ENCODE measurements around the gene BET1L.
"Not testable (repeated sequence)": the region's sequence is repeated elsewhere in the genome, so short reads cannot be mapped to it uniquely, and the experiment has no call there.

The BET1L gene

DNA sequence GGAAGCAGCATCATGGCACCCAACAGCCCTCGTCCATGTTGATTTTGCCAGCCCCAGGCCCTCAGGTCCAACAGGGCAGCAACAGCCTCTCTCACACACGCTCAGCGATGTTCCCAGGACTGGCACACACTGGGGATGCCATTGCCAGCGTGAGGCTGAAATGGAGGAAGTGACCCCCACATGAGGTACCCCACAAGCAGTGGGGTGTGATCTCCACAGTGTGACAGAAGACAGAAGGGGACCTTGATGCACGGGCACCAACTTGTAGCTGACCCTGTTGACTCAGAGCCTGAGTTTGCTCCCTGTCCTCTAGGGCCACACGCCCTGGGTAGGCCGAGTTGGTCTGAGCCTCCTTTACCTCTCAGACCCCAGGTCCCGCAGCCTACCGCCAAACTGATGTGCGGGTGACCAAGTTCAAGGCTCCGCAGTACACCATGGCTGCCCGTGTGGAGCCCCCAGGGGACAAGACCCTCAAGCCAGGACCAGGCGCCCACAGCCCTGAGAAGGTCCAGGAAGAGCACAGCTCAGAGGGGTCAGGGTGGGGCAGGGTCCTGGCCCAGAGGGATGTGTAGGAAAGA is 8.1 kb downstream of the BET1L start:
- H3K4me3 ChIP-seq (ENCODE audit: low read depth, low read length) = no peak overlapping the region
- H3K36me3 ChIP-seq (replicated peaks) = peaks cover 13% of the 10 kb centered on the region
- no peaks in the 10 kb centered on the region for H3K27me3 ChIP-seq (replicated peaks)
- TF ChIP-seq, protein P1, sequence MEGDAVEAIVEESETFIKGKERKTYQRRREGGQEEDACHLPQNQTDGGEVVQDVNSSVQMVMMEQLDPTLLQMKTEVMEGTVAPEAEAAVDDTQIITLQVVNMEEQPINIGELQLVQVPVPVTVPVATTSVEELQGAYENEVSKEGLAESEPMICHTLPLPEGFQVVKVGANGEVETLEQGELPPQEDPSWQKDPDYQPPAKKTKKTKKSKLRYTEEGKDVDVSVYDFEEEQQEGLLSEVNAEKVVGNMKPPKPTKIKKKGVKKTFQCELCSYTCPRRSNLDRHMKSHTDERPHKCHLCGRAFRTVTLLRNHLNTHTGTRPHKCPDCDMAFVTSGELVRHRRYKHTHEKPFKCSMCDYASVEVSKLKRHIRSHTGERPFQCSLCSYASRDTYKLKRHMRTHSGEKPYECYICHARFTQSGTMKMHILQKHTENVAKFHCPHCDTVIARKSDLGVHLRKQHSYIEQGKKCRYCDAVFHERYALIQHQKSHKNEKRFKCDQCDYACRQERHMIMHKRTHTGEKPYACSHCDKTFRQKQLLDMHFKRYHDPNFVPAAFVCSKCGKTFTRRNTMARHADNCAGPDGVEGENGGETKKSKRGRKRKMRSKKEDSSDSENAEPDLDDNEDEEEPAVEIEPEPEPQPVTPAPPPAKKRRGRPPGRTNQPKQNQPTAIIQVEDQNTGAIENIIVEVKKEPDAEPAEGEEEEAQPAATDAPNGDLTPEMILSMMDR (IDR thresholded peaks at IDR 0.05; ENCODE audit: low read depth, low read length, missing control alignments) = no peak
- in situ Hi-C loops (cut with HindIII; ENCODE audit: low pct_ligation_motif_present, low sequenced_read_pairs) = no loop called here
- H3K27ac ChIP-seq = no peak overlapping the region
- no peak for DNase-seq

DNA sequence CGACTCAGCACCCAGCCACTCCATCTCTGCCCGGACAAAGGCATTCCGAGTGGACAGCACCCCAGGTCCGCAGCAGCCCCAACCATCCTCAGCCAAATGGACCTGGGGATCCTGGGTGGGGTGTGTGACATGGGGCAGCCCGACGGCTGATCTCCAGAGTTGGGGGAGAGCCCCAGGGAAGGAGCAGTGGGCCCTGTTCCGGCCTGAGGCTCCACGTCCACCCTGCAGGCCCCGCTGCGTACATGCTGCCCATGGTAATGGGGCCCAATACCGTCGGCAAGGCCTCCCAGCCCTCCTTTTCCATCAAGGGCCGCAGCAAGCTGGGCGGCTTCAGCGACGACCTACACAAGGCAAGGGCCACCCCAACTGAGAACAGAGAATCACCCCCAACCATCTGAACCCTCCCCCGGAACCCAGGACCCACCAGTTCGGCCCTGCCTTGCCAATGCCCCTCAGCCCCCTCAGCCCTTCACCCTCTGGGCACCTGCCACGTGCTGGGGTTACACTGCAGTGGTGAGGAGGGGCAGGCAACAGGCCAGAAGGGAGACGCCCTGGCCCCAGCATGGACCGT is 8.9 kb downstream of the BET1L start:
- Histone ChIP-seq H3K27me3 (replicated peaks) (no peaks in the 10 kb centered on the region), H3K36me3 (replicated peaks) (peaks cover 6% of the 10 kb centered on the region), H3K27ac (no peak overlapping the region), H3K4me3 (ENCODE audit: low read depth, low read length) (no peak overlapping the region)
- no peak for DNase-seq
- in situ Hi-C loops (cut with HindIII; ENCODE audit: low pct_ligation_motif_present, low sequenced_read_pairs) = no loop called here
- TF ChIP-seq, protein P1 (IDR thresholded peaks at IDR 0.05; ENCODE audit: low read depth, low read length, missing control alignments) = no peak

DNA sequence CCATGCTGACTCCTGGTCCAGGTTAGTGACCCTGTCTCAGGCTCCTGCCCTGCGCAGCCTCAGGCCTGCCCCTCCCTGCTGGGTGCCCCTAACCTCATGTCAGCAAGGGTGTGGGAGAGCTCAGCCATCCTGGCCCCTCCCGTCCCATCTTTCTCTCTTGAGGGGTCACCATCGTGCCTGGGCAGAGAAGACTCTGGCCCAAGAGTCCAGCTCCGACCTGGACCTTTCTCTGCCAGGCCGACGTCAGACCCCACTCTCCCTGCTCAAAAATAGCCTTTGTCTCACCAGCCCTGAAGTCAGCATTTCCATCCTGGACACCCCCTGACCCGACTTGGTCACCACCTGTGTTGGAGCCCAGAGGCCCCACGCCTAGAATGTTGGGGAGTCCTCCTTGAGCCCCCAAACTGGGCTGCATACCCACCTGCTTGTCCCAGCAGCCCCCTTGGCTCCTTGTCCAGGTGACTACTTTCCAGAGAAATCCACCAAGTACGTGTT is 9.4 kb downstream of the BET1L start:
- no peak overlapping the region for H3K4me3 ChIP-seq (ENCODE audit: low read depth, low read length)
- no peak overlapping the region for H3K27ac ChIP-seq
- H3K27me3 ChIP-seq (replicated peaks) = no peaks in the 10 kb centered on the region
- in situ Hi-C loops (cut with HindIII; ENCODE audit: low pct_ligation_motif_present, low sequenced_read_pairs) = no loop called here
- H3K36me3 ChIP-seq (replicated peaks) = peaks cover 6% of the 10 kb centered on the region
- DNase-seq = no peak
- TF ChIP-seq, protein P1 (IDR thresholded peaks at IDR 0.05; ENCODE audit: low read depth, low read length, missing control alignments) = no peak

DNA sequence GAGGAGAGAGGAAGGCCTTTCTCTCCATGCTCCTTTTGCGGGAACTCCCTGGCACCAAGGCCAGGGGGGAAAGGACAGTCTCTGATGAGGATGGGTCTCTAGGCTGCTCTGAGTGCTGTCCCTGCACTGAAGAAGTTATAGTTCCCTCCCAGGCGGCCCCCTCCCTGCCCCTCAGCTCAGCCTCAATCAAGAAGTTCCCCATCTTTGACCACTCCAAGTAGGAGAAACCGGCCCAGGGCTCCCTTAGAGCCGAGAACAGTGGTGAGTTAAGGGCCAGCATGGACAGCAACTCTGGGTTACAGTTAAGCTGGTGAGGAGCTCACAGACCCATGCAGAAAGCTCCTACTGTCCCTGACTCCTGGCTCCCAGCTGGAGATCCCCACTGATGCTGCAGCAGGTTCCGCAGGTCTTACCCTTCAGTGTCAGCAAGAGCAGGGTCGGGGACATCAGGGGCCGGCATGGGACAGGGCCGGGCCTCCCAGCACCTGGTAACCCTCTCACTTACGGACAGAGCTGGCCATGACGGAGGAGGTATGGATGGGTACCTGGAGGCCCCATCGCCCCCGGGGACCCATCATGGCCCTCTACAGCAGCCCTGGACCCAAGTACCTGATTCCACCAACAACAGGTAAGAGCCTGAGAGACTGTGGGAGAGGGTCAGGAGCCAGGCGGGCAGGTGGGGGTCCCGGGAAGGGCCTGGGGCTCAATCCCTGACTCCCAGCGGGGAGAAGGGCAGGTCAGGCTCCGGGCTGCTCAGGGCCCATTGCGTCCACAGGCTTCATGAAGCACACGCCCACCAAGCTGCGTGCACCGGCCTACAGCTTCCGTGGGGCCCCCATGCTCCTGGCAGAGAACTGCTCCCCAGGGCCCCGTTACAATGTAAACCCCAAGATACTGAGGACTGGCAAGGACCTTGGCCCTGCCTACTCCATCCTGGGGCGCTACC is 10.1 kb downstream of the BET1L start:
- DNase-seq = no peak
- H3K4me3 ChIP-seq (ENCODE audit: low read depth, low read length) = no peak overlapping the region
- in situ Hi-C loops (cut with HindIII; ENCODE audit: low pct_ligation_motif_present, low sequenced_read_pairs) = no loop called here

DNA sequence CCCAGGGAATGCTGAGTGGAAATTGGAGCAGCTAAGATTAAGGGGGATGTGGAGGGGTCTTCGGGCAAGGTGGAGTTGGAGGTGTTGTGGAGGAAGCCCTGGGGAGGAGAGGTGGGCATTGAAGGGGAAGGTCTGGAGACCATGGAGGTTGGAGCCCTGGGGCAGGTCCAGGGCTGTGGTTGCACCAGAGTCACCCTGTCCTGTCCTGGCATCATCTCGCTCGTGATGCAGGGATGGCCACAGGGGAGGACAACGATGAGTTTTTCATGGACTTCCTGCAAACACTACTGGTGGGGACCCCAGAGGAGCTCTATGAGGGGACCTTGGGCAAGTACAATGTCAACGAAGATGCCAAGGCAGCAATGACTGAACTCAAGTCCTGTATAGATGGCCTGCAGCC is 13.7 kb downstream of the BET1L start:
- DNase-seq; H3K27me3 ChIP-seq (replicated peaks); H3K36me3 ChIP-seq (replicated peaks); H3K4me3 ChIP-seq (ENCODE audit: low read depth, low read length); H3K27ac ChIP-seq; in situ Hi-C loops (cut with HindIII; ENCODE audit: low pct_ligation_motif_present, low sequenced_read_pairs): not testable (repeated sequence)

More for the DNA sequence above, 10.1 kb downstream of the BET1L start:
- no peak overlapping the region for H3K27ac ChIP-seq
- no peaks in the 10 kb centered on the region for H3K27me3 ChIP-seq (replicated peaks)
- TF ChIP-seq, protein P1 (IDR thresholded peaks at IDR 0.05; ENCODE audit: low read depth, low read length, missing control alignments) = no peak
- H3K36me3 ChIP-seq (replicated peaks) = peaks cover 6% of the 10 kb centered on the region

DNA sequence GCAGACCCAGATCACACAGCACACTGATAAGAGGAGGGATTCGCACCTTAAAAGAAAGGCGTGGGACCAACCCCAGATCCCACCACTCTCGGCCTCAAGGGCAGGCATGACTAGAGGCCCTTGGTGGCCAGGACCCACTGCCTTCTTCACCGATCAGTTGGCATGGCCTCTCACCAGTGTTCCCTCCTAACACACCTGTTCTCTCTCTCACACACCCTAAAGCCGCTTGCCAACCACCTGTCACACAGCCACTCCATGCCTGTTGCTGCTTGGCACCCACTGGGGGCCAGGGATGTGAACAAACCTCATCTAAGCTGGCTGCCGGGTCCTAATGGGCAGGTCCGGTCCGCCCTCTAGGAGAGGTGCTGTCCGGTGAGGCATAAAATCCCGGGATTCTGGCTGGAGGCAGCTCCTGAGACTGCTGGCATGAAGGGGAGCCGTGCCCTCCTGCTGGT is 14.5 kb downstream of the BET1L start, which contains the start of gene SCGB1C1:
Gene SCGB1C1 (plus strand): TSS at position 405 of the 455 bp plus-strand sequence. CDS start 22 bp downstream, at position 427.
- DNase-seq; H3K36me3 ChIP-seq (replicated peaks); in situ Hi-C loops (cut with HindIII; ENCODE audit: low pct_ligation_motif_present, low sequenced_read_pairs); H3K4me3 ChIP-seq (ENCODE audit: low read depth, low read length); H3K27ac ChIP-seq; H3K27me3 ChIP-seq (replicated peaks): not testable (repeated sequence)

Measured in brain microvascular endothelial cell (primary cell).